Mammary epithelial cell (primary cell): Measurements from ENCODE around the gene SLC25A52.

Experiments used
- EZH2 ChIP-seq: IDR thresholded peaks from 2 replicates; pipeline ENCODE4 v1.6.1; 2012; ENCODE audit warnings: low read length, inconsistent platforms, borderline replicate concordance
- TF ChIP-seq, protein P1 (sequence below), 2 donors: IDR thresholded peaks in 1 of 2; conservative IDR thresholded peaks in 1 of 2; 2 replicates each; pipeline ENCODE4 v1.5.1; 2011 to 2012; ENCODE audit warnings: inconsistent platforms in 2 of 2, low read length in 2 of 2, mild to moderate bottlenecking in 2 of 2, control low read depth in 1 of 2, low read depth in 1 of 2; ENCODE audit not compliant: insufficient read depth in 1 of 2; ENCODE audit errors: extremely low read depth in 1 of 2

DNA sequence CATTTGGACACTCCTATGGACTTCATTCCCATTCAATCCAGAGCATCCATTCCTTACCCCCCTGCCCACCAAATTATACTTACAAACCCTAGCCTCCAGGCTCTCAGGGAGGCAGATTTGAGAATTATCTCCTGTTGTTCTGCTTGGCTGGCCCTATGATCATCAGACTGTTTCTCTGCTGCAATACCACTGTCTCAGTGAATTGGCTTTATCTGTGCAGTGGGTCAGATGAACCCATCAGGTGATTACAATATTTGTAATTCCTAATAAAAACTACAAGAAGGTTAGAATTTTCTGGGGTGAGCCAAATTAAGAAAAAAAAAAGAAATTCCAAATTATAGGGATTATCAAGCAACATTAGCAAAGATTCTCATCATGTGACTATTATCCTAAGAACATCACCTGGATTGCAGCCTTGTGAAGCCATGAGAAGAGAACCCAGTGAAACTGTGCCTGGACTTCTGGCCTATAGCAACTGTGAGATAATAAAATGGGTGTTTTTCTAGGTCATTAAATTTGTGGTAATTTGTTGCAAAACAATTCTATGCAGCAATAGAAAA lies 17.8 kb upstream of the SLC25A52 start:
- TF ChIP-seq, protein P1, sequence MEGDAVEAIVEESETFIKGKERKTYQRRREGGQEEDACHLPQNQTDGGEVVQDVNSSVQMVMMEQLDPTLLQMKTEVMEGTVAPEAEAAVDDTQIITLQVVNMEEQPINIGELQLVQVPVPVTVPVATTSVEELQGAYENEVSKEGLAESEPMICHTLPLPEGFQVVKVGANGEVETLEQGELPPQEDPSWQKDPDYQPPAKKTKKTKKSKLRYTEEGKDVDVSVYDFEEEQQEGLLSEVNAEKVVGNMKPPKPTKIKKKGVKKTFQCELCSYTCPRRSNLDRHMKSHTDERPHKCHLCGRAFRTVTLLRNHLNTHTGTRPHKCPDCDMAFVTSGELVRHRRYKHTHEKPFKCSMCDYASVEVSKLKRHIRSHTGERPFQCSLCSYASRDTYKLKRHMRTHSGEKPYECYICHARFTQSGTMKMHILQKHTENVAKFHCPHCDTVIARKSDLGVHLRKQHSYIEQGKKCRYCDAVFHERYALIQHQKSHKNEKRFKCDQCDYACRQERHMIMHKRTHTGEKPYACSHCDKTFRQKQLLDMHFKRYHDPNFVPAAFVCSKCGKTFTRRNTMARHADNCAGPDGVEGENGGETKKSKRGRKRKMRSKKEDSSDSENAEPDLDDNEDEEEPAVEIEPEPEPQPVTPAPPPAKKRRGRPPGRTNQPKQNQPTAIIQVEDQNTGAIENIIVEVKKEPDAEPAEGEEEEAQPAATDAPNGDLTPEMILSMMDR (conservative IDR thresholded peaks at IDR 0.05 in 1 of 2, IDR thresholded peaks at IDR 0.05 in 1 of 2; ENCODE audit: extremely low read depth in 1 of 2, insufficient read depth in 1 of 2, low read depth in 1 of 2, low read length in 2 of 2): no peak
- no peak for TF ChIP-seq EZH2
